Omental fat pad (tissue), 4 donors: Measurements from ENCODE around the gene PPP1R1C. TPM values are rescaled to one million over a fixed set of nuclear protein-coding genes. Genes with fewer than 3 reads are reported as not detected.

Experiments used
- ATAC-seq: fragments of 150-250 bp; one replicate; pipeline ENCODE4 v1.9.1; 2016; ENCODE audit warnings: mild to moderate bottlenecking, moderate library complexity; ENCODE audit not compliant: low FRiP score
- DNase-seq: peaks from one replicate; pipeline ENCODE4 v3.0.0-alpha.2; 2019; ENCODE audit warnings: low spot score
- CTCF ChIP-seq, 3 donors: fragments of 450-650 bp; IDR thresholded peaks; one replicate each; pipeline ENCODE4 v1.5.1; 2016 to 2017; ENCODE audit warnings: antibody characterized with exemption in 3 of 3, mild to moderate bottlenecking in 3 of 3, moderate library complexity in 2 of 3
- total RNA-seq, 4 donors: library from RNA; depleted of rRNA; stranded (reverse); fragments of >200 nt; gene quantifications; one replicate each; pipeline ENCODE4 v1.1.0, GENCODE V29; 2016

PPP1R1C gene
- total RNA-seq, 4 donors from 2014 or later, result 1.1 to 1.3 TPM; not detected in 2

DNA sequence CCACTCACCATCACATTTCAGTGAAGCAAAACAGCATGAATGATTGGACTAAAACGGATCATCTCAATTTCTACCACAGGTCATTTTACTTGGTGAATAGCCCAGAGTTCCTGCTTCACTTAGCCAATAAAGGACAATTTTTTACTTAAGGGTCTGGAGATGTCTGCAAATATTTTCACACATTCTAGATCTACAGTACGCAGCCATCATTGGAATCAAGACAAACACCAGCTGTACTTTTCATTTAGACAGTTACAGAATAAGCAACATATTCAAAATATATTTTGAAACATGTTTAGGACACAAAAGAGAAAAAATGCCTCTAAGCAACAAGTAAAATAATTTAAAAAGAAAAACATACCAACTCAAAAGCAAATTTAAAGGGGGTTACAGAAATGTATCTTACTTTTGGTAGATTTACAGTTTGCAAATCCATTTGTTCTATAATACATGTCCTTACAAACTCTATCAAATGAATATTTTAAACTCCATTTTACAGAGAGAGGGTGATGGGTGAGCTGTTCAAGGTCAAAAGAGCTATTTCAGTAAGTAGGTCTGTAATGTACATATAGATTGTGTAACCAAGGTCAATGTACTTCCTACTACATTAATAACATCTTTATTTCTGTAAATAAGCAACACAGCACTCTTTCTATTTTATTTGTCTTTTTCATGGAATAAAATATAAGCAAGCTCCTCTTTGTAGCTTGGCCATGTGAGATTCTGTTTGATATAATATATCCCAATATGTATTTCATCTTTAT lies 13.4 kb downstream of the PPP1R1C start:
- no peak for ATAC-seq
- no peak for TF ChIP-seq CTCF (IDR thresholded peaks at IDR 0.05)
- no peak for DNase-seq

- no peak for TF ChIP-seq CTCF (IDR thresholded peaks at IDR 0.05)
- DNase-seq (no peak), ATAC-seq (no peak)
Measured at GRCh38 chr2:181999911-182000310, 14.3 kb downstream of the PPP1R1C start.

DNA sequence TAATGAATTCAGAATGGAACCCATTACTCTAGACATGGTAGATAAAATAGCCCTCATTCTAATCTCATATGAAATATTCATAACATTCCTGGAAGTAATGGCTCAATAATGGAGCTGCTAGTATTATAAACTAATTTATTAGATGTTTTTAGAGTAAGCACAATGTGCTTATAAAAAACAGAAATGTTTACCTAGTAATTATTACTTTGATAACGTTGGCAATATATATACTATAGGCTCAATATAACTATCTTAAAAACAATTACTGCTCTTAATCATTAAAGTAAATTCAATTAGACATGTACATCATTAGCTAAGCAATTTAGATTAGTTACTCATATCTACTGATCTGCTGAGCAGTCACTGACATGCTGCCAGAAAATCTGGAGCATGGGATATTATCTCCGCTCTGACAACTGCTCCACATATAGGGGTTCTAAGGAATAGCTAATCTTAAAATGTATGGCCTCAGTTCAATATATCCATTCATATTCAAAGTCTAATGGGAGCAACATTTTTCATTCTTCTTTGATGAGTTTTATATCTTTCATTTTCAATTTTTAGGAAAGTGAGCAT lies 19.4 kb downstream of the PPP1R1C start:
- no peak for TF ChIP-seq CTCF (IDR thresholded peaks at IDR 0.05)
- no peak for DNase-seq
- no peak for ATAC-seq

- DNase-seq (no peak), ATAC-seq (no peak)
- TF ChIP-seq CTCF (IDR thresholded peaks at IDR 0.05), result no peak
Measured at GRCh38 chr2:182006595-182007341, 21.1 kb downstream of the PPP1R1C start.

- no peak for TF ChIP-seq CTCF (IDR thresholded peaks at IDR 0.05)
- ATAC-seq, result no peak
- no peak for DNase-seq
Measured at GRCh38 chr2:182014284-182014683, 28.6 kb downstream of the PPP1R1C start.

DNA sequence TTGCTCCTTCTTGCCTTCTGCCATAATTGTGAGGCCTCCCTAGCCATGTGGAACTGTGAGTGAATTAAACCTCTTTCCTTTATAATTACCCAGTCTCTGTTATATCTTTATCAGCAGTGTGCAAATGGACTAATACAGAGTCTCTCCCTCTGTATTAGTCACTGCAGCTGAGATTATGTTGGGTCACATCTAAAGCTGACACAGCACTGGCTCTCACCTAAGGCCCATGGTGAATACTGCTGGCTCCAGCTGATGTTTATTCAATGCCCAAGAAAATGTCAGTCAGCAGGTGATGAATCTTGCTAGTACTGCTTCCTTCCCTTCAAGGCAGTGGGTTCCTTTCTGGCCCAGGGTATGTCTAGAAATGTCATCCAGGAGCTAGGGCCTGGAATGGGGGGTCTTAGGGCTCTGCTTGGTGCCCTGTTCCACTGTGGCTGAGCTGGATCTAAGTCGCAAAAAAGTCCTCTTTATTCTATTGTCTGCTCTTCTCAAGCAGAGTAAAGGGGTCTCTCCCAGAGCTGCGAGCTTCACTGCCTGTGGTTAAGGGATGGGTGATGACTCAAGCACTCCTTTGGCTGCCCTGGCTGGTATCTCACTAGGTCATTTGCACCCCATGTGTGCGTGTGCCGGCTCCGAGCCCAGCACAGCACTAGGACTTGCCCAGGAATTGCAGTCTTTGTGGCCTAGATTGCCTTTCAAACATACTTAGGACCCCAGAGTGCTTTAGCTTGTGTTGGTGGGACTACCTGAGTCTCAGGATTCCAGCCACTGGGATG lies 29.9 kb downstream of the PPP1R1C start:
- ATAC-seq (no peak), DNase-seq (no peak)
- no peak for TF ChIP-seq CTCF (IDR thresholded peaks at IDR 0.05)
